Measurements from ENCODE around the gene PHF21A. TPM values are rescaled to one million over a fixed set of nuclear protein-coding genes. Genes with fewer than 3 reads are reported as not detected.

The PHF21A gene
- total and polyA plus RNA-seq, 2 of the 13 experiments (the other 11 are each of a cell fraction or from before 2014, with no cell fraction given) = 4.1 to 34.6 TPM

GRCh38 chr11:45913942-45914635 lies 207.2 kb downstream of the PHF21A start:
- no peak for ATAC-seq
- no peak overlapping the region for H3K9ac ChIP-seq (ENCODE audit: insufficient read depth, low read depth, low read length)
- intact Hi-C loops (cut with micrococcal nuclease; ENCODE audit: unreplicated experiment) = no loop called here
- no peaks in the 10 kb centered on the region for H4K20me1 ChIP-seq (ENCODE audit: insufficient read depth, low read length)
- no peak for DNase-seq (ENCODE audit: low spot score)
- POLR2A ChIA-PET = interaction anchor here (1.0 kb wide), 1 partner anchor 8 kb away, joined by 3 read pairs; no protein-coding TSS in a partner anchor
- H3K4me1 ChIP-seq (ENCODE audit: insufficient read depth, low read length) = peaks cover 14% of the 10 kb centered on the region
- WGBS (ENCODE audit: low lambda C conversion rate) = 92% methylated on average over 14 of the region's 22 CpGs
- no peak for FAIRE-seq
- H3K4me3 ChIP-seq (replicated peaks in 1 of 3; ENCODE audit: insufficient read depth in 1 of 3, low read depth in 2 of 3, low read length in 3 of 3) = no peak overlapping the region
- no TSS peak for BruUV-seq (replicated peaks)
- H3K36me3 ChIP-seq (replicated peaks in 1 of 2; ENCODE audit: control insufficient read depth in 1 of 2, insufficient read depth in 2 of 2, low read length in 2 of 2) = peaks cover 11 to 23% of the 10 kb centered on the region in 2 experiments; a peak in 3 of 5 replicates
- no peak overlapping the region for H3K4me2 ChIP-seq (ENCODE audit: low read depth, low read length)
- peak; percentile 56 for TF ChIP-seq AGO2 (optimal IDR thresholded peaks at IDR 0.05; ENCODE audit: low read depth, low read length)
- no peak for TF ChIP-seq EZH2 (conservative IDR thresholded peaks at IDR 0.05; ENCODE audit: low read depth, low read length)
- no peak for TF ChIP-seq KDM1A (CRISPR knock-in tag; IDR thresholded peaks at IDR 0.05)
- TF ChIP-seq SIX1 (CRISPR knock-in tag; IDR thresholded peaks at IDR 0.05; ENCODE audit: borderline replicate concordance) = no peak
- TF ChIP-seq RBM22 (optimal IDR thresholded peaks at IDR 0.05; ENCODE audit: low read length) = no peak
- H3K27ac ChIP-seq (ENCODE audit: extremely low read length, insufficient read depth, low read length) = no peak overlapping the region
- H2AFZ ChIP-seq (ENCODE audit: low read length) = no peak overlapping the region
- CTCF ChIA-PET (ENCODE audit: low intra/inter-chr PET ratio, low total read pairs) = no interaction called here
- H3K9me3 ChIP-seq (ENCODE audit: low read length) = no peaks in the 10 kb centered on the region
- in situ Hi-C loops (cut with HindIII; ENCODE audit: extremely low pct_ligation_motif_present, low pct_unique_long_range_greater_than_20kb) = no loop called here
- no peaks in the 10 kb centered on the region; a peak in 1 of 5 replicates for H3K27me3 ChIP-seq (ENCODE audit: control insufficient read depth in 1 of 2, insufficient read depth in 2 of 2, low read length in 2 of 2)
- peaks cover 12% of the 10 kb centered on the region for H3K79me2 ChIP-seq (ENCODE audit: insufficient read depth, low read length)

- H3K9me3 ChIP-seq (ENCODE audit: low read length) = no peaks in the 10 kb centered on the region
- intact Hi-C loops (cut with micrococcal nuclease; ENCODE audit: unreplicated experiment) (no loop called here), in situ Hi-C loops (cut with HindIII; ENCODE audit: extremely low pct_ligation_motif_present, low pct_unique_long_range_greater_than_20kb) (no loop called here)
- no peaks in the 10 kb centered on the region for H4K20me1 ChIP-seq (ENCODE audit: insufficient read depth, low read length)
- peaks cover 12% of the 10 kb centered on the region for H3K79me2 ChIP-seq (ENCODE audit: insufficient read depth, low read length)
- ChIA-PET POLR2A (interaction anchor here (1.0 kb wide), 1 partner anchor 8 kb away, joined by 3 read pairs; no protein-coding TSS in a partner anchor), CTCF (ENCODE audit: low intra/inter-chr PET ratio, low total read pairs) (no interaction called here)
- 98% methylated on average over 12 of the region's 19 CpGs for WGBS (ENCODE audit: low lambda C conversion rate)
- no peak overlapping the region for H3K4me2 ChIP-seq (ENCODE audit: low read depth, low read length)
- H3K9ac ChIP-seq (ENCODE audit: insufficient read depth, low read depth, low read length) = no peak overlapping the region
- H3K4me3 ChIP-seq (replicated peaks in 1 of 3; ENCODE audit: insufficient read depth in 1 of 3, low read depth in 2 of 3, low read length in 3 of 3) = no peak overlapping the region
- ATAC-seq (no peak), FAIRE-seq (no peak), DNase-seq (ENCODE audit: low spot score) (no peak)
- no peak overlapping the region for H2AFZ ChIP-seq (ENCODE audit: low read length)
- BruUV-seq (replicated peaks) = no TSS peak
- no peaks in the 10 kb centered on the region; a peak in 1 of 5 replicates for H3K27me3 ChIP-seq (ENCODE audit: control insufficient read depth in 1 of 2, insufficient read depth in 2 of 2, low read length in 2 of 2)
- H3K27ac ChIP-seq (ENCODE audit: extremely low read length, insufficient read depth, low read length) = no peak overlapping the region
- peaks cover 11 to 23% of the 10 kb centered on the region in 2 experiments; a peak in 3 of 5 replicates for H3K36me3 ChIP-seq (replicated peaks in 1 of 2; ENCODE audit: control insufficient read depth in 1 of 2, insufficient read depth in 2 of 2, low read length in 2 of 2)
- H3K4me1 ChIP-seq (ENCODE audit: insufficient read depth, low read length) = peaks cover 12% of the 10 kb centered on the region
- TF ChIP-seq ZNF362 (CRISPR knock-in tag; IDR thresholded peaks at IDR 0.05; ENCODE audit: borderline replicate concordance) (no peak), ZFP41 (CRISPR knock-in tag; IDR thresholded peaks at IDR 0.05; ENCODE audit: borderline replicate concordance) (no peak), ZNF792 (CRISPR knock-in tag; IDR thresholded peaks at IDR 0.05) (no peak), ZBTB34 (CRISPR knock-in tag; IDR thresholded peaks at IDR 0.05) (no peak), DNMT1 (CRISPR knock-in tag; IDR thresholded peaks at IDR 0.05) (no peak), ZNF841 (CRISPR knock-in tag; IDR thresholded peaks at IDR 0.05; ENCODE audit: borderline replicate concordance) (no peak), MYNN (CRISPR knock-in tag; IDR thresholded peaks at IDR 0.05; ENCODE audit: low read depth) (no peak), ZNF383 (CRISPR knock-in tag; IDR thresholded peaks at IDR 0.05; ENCODE audit: borderline replicate concordance) (no peak), CENPBD1 (CRISPR knock-in tag; IDR thresholded peaks at IDR 0.05; ENCODE audit: borderline replicate concordance, low read depth) (no peak)
Observed at GRCh38 chr11:45913514-45913913, 207.7 kb downstream of the PHF21A start.
